Lung (tissue), 12 donors: ENCODE measurements around the gene PTGES2. TPM values are rescaled to one million over a fixed set of nuclear protein-coding genes. Genes with fewer than 3 reads are reported as not detected.

Source experiments
- ATAC-seq: fragments of 200-7000 bp; cut with Tn5 transposase; one replicate; pipeline ENCODE4 v1.9.1; 2020; ENCODE audit warnings: moderate number of reproducible peaks; ENCODE audit not compliant: insufficient read depth, low FRiP score
- DNase-seq, 3 donors: peaks; one replicate each; pipeline ENCODE4 v3.0.0-alpha.2; 2013 to 2017
- H3K27ac ChIP-seq, 2 donors: one replicate each; pipeline ENCODE4 v1.5.1; 2013; ENCODE audit warnings: mild to moderate bottlenecking in 2 of 2, moderate library complexity in 2 of 2, control low read depth in 1 of 2, inconsistent platforms in 1 of 2, low read depth in 1 of 2, low read length in 1 of 2
- H3K27me3 ChIP-seq, 3 donors: one replicate each; pipeline ENCODE4 v1.5.1; 2013; ENCODE audit warnings: low read length in 2 of 3; ENCODE audit not compliant: control insufficient read depth in 3 of 3, insufficient read depth in 3 of 3
- H3K36me3 ChIP-seq, 4 donors: one replicate each; pipeline ENCODE4 v1.5.1; 2013; ENCODE audit warnings: low read length in 4 of 4, mild to moderate bottlenecking in 1 of 4, moderate library complexity in 1 of 4; ENCODE audit not compliant: control insufficient read depth in 4 of 4, insufficient read depth in 4 of 4
- H3K4me1 ChIP-seq, 5 donors: one replicate each; pipeline ENCODE4 v1.5.1; 2013; ENCODE audit warnings: low read length in 5 of 5, mild to moderate bottlenecking in 2 of 5, moderate library complexity in 1 of 5; ENCODE audit not compliant: control insufficient read depth in 5 of 5, insufficient read depth in 5 of 5
- H3K4me3 ChIP-seq: one replicate; pipeline ENCODE4 v1.5.1; 2013; ENCODE audit warnings: mild to moderate bottlenecking, control low read depth, moderate library complexity
- H3K9ac ChIP-seq, 2 donors: one replicate each; pipeline ENCODE4 v1.5.1; 2013; ENCODE audit warnings: low read length in 2 of 2, control low read depth in 1 of 2; ENCODE audit not compliant: insufficient read depth in 1 of 2
- H3K9me3 ChIP-seq, 4 donors: one replicate each; pipeline ENCODE4 v1.5.1; 2013; ENCODE audit warnings: low read length in 3 of 4, mild to moderate bottlenecking in 1 of 4, moderate library complexity in 1 of 4; ENCODE audit not compliant: control insufficient read depth in 4 of 4, insufficient read depth in 3 of 4
- WGBS, 2 donors: extraction: QIAGEN DNeasy Blood & Tissue Kit; methylation state at CpG; one replicate each; pipeline ENCODE4 v1.1.7; 2013; 5-methylcytosine and 5-hydroxymethylcytosine counted together
- polyA plus RNA-seq, 2 donors: library from polyadenylated mRNA; stranded (reverse); fragments of 200-250 nt; gene quantifications; one replicate each; pipeline ENCODE4 v1.2.1, GENCODE V29; 2013
- total RNA-seq, 2 donors: library from RNA; depleted of rRNA in 1 of 2; stranded (reverse); fragments of >200 nt in 1 of 2; gene quantifications; one replicate each; pipeline ENCODE4 v1.2.1, GENCODE V29; 2014 to 2021
- TF ChIP-seq, protein P1 (sequence below): IDR thresholded peaks from 2 replicates; pipeline ENCODE4 v1.5.1; 2012; ENCODE audit warnings: mild to moderate bottlenecking; ENCODE audit errors: control extremely low read depth, extremely low read depth
- donor health status: control.
- donor health status: control.
- donor health status: Bipolar disorder and iron deficiency.
- donor health status: healthy.
- donor health status: DM: yes; HTN: yes; CAD: no.

The PTGES2 gene
- total and polyA plus RNA-seq, 4 donors: 42.0 to 66.8 (median 54.7) TPM

DNA sequence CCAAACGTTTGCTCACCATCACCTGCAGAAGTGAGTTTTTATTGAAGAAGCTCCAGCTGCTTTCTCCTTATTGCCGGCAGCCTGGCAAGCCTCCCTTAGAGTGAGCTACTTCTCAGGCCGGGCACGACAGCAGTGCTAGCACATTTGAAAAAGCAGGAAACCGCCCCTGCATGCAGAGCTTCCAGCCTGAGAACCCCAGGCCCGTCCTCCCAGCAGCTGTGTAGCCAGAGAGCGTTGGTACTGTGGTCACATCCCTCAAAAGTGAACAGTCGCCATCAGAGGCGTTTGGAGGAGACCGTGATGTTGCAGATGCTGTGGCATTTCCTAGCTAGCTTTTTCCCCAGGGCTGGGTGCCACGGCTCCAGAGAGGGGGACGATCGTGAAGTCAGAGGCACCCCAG lies 36.0 kb downstream of the PTGES2 start:
- H3K4me1 ChIP-seq: peaks cover 5 to 41% (median 25%) of the 10 kb centered on the region in 5 donors
- TF ChIP-seq, protein P1, sequence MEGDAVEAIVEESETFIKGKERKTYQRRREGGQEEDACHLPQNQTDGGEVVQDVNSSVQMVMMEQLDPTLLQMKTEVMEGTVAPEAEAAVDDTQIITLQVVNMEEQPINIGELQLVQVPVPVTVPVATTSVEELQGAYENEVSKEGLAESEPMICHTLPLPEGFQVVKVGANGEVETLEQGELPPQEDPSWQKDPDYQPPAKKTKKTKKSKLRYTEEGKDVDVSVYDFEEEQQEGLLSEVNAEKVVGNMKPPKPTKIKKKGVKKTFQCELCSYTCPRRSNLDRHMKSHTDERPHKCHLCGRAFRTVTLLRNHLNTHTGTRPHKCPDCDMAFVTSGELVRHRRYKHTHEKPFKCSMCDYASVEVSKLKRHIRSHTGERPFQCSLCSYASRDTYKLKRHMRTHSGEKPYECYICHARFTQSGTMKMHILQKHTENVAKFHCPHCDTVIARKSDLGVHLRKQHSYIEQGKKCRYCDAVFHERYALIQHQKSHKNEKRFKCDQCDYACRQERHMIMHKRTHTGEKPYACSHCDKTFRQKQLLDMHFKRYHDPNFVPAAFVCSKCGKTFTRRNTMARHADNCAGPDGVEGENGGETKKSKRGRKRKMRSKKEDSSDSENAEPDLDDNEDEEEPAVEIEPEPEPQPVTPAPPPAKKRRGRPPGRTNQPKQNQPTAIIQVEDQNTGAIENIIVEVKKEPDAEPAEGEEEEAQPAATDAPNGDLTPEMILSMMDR: no peak
- peak in 1 of 3 donors; percentile 21 for DNase-seq
- no peaks in the 10 kb centered on the region for H3K27me3 ChIP-seq
- no peaks in the 10 kb centered on the region for H3K9me3 ChIP-seq
- no peak overlapping the region for H3K4me3 ChIP-seq
- no peak overlapping the region for H3K9ac ChIP-seq
- 33 to 43% methylated on average over 13 of the region's 13 CpGs for WGBS, 2 donors
- ATAC-seq: no peak
- peaks cover 0 to 2% (median 0%) of the 10 kb centered on the region in 4 donors for H3K36me3 ChIP-seq
- H3K27ac ChIP-seq: peak overlapping the region in 1 of 2 donors; percentile 52

DNA sequence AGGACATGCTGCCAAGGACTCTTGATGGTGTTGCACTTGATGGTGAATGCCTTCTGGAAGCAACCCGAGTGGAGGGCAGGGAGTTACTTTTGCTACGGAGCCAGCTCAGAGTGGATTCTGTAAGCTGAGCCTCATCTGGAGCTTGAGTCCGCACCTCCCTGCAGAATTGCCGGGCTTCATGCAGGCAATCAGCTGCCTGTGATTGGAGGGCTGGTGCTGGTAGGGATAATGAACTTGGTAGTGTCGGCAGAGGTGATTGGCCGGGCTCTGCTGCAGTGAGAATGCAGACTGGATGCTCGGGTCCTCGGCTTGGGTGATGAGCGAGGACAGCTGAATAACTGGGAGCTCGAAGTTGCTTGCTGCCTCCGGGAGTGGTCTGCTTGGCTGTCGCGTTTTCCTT lies 36.4 kb downstream of the PTGES2 start:
- WGBS, 2 donors: 57 to 65% methylated on average over 13 of the region's 13 CpGs
- no peak overlapping the region for H3K9ac ChIP-seq
- peak overlapping the region in 1 of 2 donors; percentile 34 for H3K27ac ChIP-seq
- no peak overlapping the region for H3K4me3 ChIP-seq
- DNase-seq (peak; percentile 83 to 86 (median 85)), ATAC-seq (no peak)
- TF ChIP-seq, protein P1: no peak
- H3K4me1 ChIP-seq: peaks cover 5 to 41% (median 25%) of the 10 kb centered on the region in 5 donors
- H3K27me3 ChIP-seq: no peaks in the 10 kb centered on the region
- H3K9me3 ChIP-seq: no peaks in the 10 kb centered on the region
- H3K36me3 ChIP-seq: peaks cover 0 to 2% (median 0%) of the 10 kb centered on the region in 4 donors

DNA sequence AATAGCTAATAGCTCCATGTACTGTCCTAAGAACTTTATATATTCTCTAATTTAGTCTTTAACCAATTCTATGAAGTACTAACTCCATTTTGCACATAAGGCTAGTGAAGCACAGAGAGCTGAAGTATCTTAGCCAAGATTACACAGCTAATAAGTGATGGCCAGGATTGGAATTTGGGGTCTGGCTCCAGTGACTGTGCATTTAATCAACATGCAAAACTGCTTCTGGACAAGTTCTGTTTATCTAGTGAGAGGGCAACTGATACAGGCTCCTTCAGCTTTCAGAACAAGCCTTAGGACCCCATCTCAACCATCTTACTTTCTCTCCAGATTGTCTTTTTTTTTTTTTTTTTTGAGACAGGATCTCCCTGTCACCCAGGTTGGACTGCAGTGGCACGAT lies 38.2 kb downstream of the PTGES2 start:
- Histone ChIP-seq H3K9ac (no peak overlapping the region), H3K36me3 (peaks cover 0 to 2% (median 0%) of the 10 kb centered on the region in 4 donors), H3K27me3 (no peaks in the 10 kb centered on the region), H3K4me1 (peaks cover 0 to 34% (median 19%) of the 10 kb centered on the region in 5 donors), H3K9me3 (no peaks in the 10 kb centered on the region), H3K4me3 (no peak overlapping the region), H3K27ac (no peak overlapping the region)
- DNase-seq: no peak
- WGBS, 2 donors: 71 to 78% methylated on average over 1 of the region's 1 CpG
- no peak for ATAC-seq
- TF ChIP-seq, protein P1: no peak
